HTERT RPE-1 (cell line): ENCODE measurements around the gene TMEM217.
"Not testable (repeated sequence)": the region's sequence is repeated elsewhere in the genome, so short reads cannot be mapped to it uniquely, and the experiment has no call there.

Experiments used
- in situ Hi-C: fragments of 300-500 bp; cut with MboI; formaldehyde crosslinking; loops from 4 replicates; pipeline ENCODE4 v1.14.3; 2020; ENCODE audit warnings: low sequenced_read_pairs

TMEM217 gene

GRCh38 chr6:37257634-37258404 lies at the start of gene TMEM217, which contains the start of gene TBC1D22B:
TSS of gene TMEM217 (minus strand) at chr6:37258144. CDS start at chr6:37219030, 39,114 bp downstream.
TSS of gene TBC1D22B (plus strand) at chr6:37257772. CDS start at chr6:37257918, 146 bp downstream.
- in situ Hi-C loops: no loop called here

DNA sequence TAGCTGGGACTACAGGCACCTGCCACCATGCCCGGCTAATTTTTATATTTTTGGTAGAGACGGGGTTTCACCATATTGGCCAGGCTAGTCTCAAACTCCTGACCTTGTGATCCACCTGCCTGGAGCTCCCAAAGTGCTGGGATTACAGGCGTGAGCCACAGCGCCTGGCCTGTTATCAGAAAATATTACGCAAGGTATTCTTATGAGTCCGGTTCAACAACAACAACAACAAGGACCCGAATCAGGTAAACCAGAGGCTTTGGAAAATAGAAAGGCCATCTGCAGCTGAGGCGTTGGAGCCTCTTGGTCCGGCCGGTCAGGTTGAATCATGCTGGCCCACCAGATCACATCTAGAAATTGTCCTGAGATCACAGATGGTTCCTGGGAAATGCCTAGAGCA lies 49.5 kb upstream of the TMEM217 start:
- in situ Hi-C loops: not testable (repeated sequence)

DNA sequence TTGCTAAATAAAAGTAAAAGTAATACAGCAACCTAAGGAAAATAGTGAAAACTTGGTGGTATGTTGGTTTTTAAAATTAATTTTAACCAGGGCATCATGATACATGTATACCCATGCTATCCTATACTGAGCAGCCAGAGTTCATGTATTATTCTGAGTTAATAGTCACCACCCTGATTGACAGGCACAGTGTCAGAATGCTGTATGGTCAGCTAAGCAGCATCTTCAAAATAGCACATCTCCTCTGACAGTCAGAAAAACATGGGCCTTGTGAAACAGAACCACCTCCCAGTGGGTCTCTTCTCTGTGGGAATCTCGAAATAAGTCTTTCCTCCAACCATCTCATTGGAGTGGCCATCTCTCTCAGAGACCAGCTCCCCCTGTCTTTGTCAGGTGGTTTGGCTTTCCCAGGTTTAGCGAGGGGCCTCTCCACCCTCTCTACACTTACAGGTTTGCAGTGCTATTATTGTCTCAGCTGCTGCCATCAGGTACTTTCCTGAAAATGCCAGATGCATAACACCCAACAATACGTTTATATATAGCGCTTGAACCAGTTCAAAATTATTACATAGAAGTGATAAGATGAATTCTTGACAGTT lies 48.8 kb upstream of the TMEM217 start:
- in situ Hi-C loops: no loop called here

GRCh38 chr6:37305841-37306425 lies 48.0 kb upstream of the TMEM217 start:
- in situ Hi-C loops: no loop called here

- in situ Hi-C loops: no loop called here
Measured at GRCh38 chr6:37304766-37305165, 46.8 kb upstream of the TMEM217 start.

DNA sequence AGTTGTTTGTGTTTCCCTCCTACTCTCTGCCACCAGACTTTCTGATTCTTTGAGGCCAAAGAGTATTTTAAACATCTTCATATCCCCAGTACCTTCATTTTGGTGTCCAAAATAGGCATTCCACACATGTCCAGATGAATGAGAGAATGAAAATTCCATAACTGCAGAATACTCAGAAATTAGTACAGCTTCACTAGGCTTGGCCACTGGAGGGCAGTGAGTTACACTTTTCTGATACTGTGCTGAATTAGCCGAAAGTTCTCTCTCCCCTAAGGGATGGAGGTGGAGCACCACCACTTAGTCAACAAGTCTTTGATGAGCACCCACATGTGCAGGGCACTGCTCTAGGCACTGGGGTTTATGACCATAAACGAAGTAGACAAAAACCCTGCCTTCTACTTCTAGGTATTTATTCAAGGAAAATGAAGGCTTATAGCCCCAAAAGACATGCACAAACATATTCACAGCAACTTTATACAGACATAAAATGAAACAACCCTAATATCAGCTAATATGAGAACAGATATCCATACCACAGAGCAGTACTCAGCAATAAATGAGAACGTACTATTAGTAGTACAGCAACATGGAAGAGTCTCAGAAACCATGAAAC lies 46.1 kb upstream of the TMEM217 start:
- in situ Hi-C loops: no loop called here

DNA sequence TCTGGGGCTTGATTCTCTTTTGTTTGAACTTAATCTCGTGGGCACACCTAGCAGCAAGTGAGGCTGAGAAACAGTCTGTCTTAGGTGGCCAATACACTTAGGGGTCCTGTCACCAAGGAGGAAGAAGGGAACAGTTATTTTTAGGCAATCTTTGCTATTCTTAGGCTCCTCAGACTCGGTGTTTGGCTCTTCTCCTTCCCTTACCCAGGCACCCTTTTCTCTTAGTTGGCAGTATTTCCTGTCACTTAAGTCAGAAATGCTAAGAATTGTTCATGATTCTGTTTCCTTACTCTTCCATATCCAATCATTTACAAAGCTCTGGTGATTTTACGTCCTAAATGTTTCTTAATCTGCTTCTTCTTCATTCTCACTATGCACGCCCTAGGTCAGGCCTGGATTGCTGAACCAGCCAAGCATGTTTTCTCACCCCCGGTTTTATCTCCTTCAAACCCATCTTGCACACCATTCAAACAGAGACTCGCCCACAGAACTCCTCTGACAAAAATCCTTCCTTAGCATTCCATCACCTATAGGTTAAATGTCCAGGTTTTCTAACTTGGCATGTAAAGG lies 45.2 kb upstream of the TMEM217 start:
- in situ Hi-C loops: no loop called here

DNA sequence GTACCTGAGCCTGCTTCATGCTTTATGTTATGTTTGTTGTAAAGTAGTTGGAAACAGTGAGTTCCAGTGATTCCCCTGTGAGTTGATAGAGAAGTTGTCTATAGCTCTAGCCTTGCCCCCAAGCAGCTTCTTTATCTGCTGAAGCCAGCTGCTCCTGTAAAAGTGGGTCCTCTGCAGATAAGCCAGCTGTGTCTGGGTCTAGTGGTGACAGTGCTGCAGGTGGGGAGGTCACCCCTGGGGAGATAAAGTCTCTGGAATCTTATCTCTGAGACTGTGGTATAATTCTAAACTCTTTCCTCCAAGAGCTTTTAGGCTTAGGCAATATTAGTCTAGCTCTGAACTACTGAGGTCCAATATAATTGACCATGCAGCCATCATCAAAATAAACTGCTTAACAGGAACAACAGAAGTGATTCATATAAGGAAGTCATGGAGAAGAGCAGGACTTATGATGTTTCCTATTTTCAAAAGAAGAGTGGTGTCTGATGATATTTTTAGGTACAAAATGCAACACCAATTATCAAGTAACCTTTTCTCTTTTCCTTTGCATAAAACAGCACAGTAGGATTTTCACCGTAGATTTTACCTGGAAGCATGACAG lies 44.2 kb upstream of the TMEM217 start:
- in situ Hi-C loops: no loop called here

GRCh38 chr6:37299990-37300389 lies 42.0 kb upstream of the TMEM217 start:
- in situ Hi-C loops: no loop called here

GRCh38 chr6:37298958-37299357 lies 41.0 kb upstream of the TMEM217 start:
- in situ Hi-C loops: no loop called here

DNA sequence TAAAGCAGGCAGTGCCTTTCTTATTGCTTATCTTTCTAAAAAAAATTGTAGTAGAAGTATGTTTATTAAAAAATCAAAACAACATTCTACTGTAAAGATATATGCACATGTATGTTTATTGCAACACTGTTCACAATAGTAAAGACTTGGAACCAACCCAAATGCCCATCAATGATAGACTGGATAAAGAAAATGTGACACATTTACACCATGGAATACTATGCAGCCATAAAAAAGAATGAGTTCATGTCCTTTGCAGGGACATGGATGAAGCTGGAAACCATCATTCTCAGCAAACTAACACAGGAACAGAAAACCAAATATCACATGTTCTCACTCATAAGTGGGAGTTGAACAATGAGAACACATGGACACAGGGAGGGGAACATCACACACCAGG lies 39.7 kb upstream of the TMEM217 start:
- in situ Hi-C loops: not testable (repeated sequence)

DNA sequence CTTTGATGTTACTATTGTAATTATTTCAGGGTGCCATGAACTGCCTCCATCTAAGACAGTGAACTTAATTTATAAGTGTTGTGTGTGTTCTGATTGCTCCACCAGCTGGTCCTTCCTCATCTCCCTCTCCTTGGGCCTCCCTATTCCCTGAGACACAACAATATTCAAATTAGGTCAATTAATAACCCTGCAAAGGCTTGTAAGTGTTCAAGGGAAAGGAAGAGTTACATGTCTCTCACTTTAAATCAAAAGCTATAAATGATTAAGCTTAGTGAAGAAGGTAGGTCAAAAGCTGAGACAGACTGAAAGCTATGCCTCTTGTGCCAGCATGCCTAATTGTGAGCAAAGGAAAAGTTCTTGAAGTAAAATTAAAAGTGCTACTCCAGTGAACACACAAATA lies 35.5 kb upstream of the TMEM217 start:
- in situ Hi-C loops: no loop called here

- in situ Hi-C loops: no loop called here
Measured at GRCh38 chr6:37289931-37290330, 32.0 kb upstream of the TMEM217 start.

- in situ Hi-C loops: no loop called here
Measured at GRCh38 chr6:37288247-37288646, 30.3 kb upstream of the TMEM217 start.

DNA sequence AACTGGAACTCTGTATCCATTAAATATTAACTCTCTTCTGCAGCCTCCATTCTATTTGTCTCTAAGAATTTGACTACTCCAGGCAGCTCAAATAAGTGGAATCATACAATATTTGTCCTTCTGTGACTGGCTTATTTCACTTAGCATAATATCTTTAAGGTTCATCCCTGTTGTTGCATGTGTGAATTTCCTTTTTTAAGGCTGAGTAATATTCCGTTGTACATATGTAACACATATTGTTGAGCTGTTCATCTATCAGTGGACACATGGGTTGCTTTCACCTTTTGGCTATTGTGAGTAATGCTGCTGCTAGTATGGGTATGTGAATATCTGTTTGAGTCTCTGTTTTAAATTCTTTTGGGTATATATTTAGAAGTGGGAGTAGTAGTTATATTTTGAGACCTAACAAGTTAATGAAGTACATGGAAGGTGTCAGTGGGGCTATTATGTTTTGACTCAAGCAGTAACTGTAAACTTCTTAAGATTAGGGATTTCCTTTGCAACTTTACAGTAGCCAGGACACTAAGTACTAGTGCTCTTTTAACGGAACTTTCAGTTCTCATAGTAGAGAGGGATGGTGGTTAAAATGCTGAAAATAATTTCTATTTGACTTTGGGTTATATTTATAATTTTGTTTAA lies 29.7 kb upstream of the TMEM217 start:
- in situ Hi-C loops: no loop called here

DNA sequence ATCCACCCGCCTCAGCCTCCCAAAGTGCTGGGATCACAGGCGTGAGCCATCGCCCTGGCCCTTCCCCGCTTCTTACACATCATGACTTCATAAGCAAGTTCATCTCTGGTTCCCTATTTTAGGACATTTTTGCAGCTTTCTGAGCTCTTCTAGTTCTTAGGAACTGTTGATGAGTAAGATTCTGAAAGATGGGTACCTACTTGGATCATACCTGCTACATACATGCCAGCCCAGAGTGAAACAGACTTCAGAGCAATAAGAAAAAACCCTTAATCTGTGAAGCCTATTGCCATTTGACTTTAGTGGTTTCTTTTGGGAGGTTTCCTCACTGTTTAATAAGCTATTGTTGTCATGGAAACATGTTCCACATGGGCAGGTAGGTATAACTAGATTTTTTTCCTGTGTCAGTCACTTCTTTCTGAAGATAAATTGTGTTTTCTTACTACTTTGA lies 27.9 kb upstream of the TMEM217 start:
- in situ Hi-C loops: no loop called here

- in situ Hi-C loops: no loop called here
Measured at GRCh38 chr6:37284781-37285180, 26.8 kb upstream of the TMEM217 start.

DNA sequence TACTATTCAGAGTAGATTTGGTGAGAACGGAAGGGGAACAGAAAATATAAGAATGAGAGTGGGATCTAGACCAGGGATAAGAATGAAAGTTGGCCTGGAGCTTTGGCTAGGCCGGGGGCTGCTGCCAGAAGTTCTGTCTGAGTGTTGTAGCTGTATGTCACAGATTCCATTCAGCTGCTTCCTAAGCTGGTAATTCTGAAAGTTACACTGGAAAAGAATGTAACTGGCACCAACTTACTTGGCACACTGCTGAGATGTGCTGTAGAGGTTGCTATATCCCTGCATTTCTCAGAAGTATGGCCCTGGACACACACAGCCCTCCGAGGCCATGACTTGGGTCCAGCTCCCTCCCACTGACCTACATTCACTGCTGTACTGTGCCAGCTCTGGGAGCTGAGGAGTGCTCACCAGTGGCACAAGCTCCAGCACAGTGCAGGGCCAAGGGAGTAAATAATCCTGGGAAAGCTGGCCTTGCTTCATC lies 25.8 kb upstream of the TMEM217 start:
- in situ Hi-C loops: no loop called here

DNA sequence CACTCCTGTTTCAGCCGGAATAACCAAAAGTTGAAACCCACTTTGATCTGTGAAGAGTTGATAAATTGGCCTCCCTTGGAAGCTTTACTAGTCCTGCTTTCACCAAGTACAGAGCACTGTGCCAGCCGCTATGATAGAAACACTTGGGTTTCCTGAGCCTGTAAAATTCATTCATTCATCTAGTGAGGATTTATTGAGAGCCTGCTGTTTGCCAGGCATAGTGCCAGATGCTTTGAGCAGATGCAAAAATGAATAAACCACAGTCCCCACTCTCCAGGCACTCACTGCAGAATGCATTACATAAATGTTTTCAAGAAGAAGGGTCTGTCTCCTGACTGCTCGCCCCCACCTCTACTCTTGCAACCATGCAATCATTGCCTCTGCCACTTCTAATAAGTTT lies 25.3 kb upstream of the TMEM217 start:
- in situ Hi-C loops: no loop called here

DNA sequence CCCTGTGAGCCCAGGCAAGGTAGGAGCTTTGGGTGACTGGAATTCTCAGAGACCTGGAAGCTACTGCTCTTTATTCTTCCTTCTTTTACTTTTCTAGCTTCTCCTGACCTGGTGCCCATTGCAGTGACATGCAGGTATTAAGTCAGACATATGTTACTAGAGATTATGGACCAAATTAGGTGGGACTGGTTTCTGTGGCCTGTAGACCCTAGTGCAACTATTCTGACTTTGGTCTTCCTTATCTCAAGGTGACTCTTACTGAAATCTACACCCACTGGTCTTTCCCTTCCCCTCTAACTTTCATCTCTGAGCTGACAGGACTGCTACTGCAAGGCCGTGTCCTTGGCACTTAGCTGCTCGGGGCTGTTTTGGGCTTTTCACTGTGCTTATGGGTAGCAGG lies 24.4 kb upstream of the TMEM217 start:
- in situ Hi-C loops: no loop called here
